Measurements from ENCODE around the gene COPA. TPM values are rescaled to one million over a fixed set of nuclear protein-coding genes. Genes with fewer than 3 reads are reported as not detected.

Gene COPA
- total and polyA plus RNA-seq, 2 donors from 2014 or later: 50.1 to 160 TPM

- FAIRE-seq (no peak), DNase-seq (no peak)
- no peak overlapping the region for H3K27ac ChIP-seq (ENCODE audit: low read depth in 2 of 2, low read length in 2 of 2)
- H3K9ac ChIP-seq (ENCODE audit: low read length in 3 of 3): no peak overlapping the region
- intact Hi-C loops (cut with DNase I): no loop called here
- no peaks in the 10 kb centered on the region for H3K9me3 ChIP-seq (ENCODE audit: control insufficient read depth in 2 of 3, insufficient read depth in 1 of 3, low read length in 3 of 3)
- H3K36me3 ChIP-seq (ENCODE audit: control insufficient read depth in 2 of 3, insufficient read depth in 3 of 3, low read length in 3 of 3): peaks cover 5 to 24% (median 20%) of the 10 kb centered on the region in 3 donors
- H3K27me3 ChIP-seq (ENCODE audit: control insufficient read depth, insufficient read depth, low read length): no peaks in the 10 kb centered on the region
- no peak for TF ChIP-seq CTCF (IDR thresholded peaks at IDR 0.05; ENCODE audit: borderline replicate concordance, extremely low read depth, insufficient read depth)
- no peak overlapping the region for H3K4me3 ChIP-seq (ENCODE audit: low read length in 3 of 3)
- H3K4me1 ChIP-seq (ENCODE audit: control insufficient read depth in 2 of 3, insufficient read depth in 2 of 3, low read depth in 1 of 3, low read length in 3 of 3): peaks cover 0 to 7% (median 2%) of the 10 kb centered on the region in 3 donors
Observed at GRCh38 chr1:160340146-160340545, 2.9 kb downstream of the COPA start.

GRCh38 chr1:160338580-160338979 is 4.5 kb downstream of the COPA start:
- Histone ChIP-seq H3K36me3 (ENCODE audit: control insufficient read depth in 2 of 3, insufficient read depth in 3 of 3, low read length in 3 of 3) (peaks cover 10 to 35% (median 24%) of the 10 kb centered on the region in 3 donors), H3K27me3 (ENCODE audit: control insufficient read depth, insufficient read depth, low read length) (no peaks in the 10 kb centered on the region), H3K4me3 (ENCODE audit: low read length in 3 of 3) (no peak overlapping the region), H3K9me3 (ENCODE audit: control insufficient read depth in 2 of 3, insufficient read depth in 1 of 3, low read length in 3 of 3) (no peaks in the 10 kb centered on the region), H3K9ac (ENCODE audit: low read length in 3 of 3) (no peak overlapping the region), H3K4me1 (ENCODE audit: control insufficient read depth in 2 of 3, insufficient read depth in 2 of 3, low read depth in 1 of 3, low read length in 3 of 3) (peaks cover 0 to 2% (median 0%) of the 10 kb centered on the region in 3 donors), H3K27ac (ENCODE audit: low read depth in 2 of 2, low read length in 2 of 2) (no peak overlapping the region)
- intact Hi-C loops (cut with DNase I): no loop called here
- DNase-seq (no peak), FAIRE-seq (no peak)
- TF ChIP-seq CTCF (IDR thresholded peaks at IDR 0.05; ENCODE audit: borderline replicate concordance, extremely low read depth, insufficient read depth): no peak

- H3K9me3 ChIP-seq (ENCODE audit: control insufficient read depth in 2 of 3, insufficient read depth in 1 of 3, low read length in 3 of 3): no peaks in the 10 kb centered on the region
- H3K9ac ChIP-seq (ENCODE audit: low read length in 3 of 3): no peak overlapping the region
- peaks cover 14 to 62% (median 34%) of the 10 kb centered on the region in 3 donors for H3K36me3 ChIP-seq (ENCODE audit: control insufficient read depth in 2 of 3, insufficient read depth in 3 of 3, low read length in 3 of 3)
- TF ChIP-seq CTCF (IDR thresholded peaks at IDR 0.05; ENCODE audit: borderline replicate concordance, extremely low read depth, insufficient read depth): no peak
- H3K27ac ChIP-seq (ENCODE audit: low read depth in 2 of 2, low read length in 2 of 2): no peak overlapping the region
- no peak for FAIRE-seq
- no peak for DNase-seq
- H3K4me3 ChIP-seq (ENCODE audit: low read length in 3 of 3): no peak overlapping the region
- intact Hi-C loops (cut with DNase I): no loop called here
- no peaks in the 10 kb centered on the region for H3K27me3 ChIP-seq (ENCODE audit: control insufficient read depth, insufficient read depth, low read length)
- no peaks in the 10 kb centered on the region for H3K4me1 ChIP-seq (ENCODE audit: control insufficient read depth in 2 of 3, insufficient read depth in 2 of 3, low read depth in 1 of 3, low read length in 3 of 3)
Observed at GRCh38 chr1:160332516-160332915, 10.5 kb downstream of the COPA start.

GRCh38 chr1:160330119-160330518 is 12.9 kb downstream of the COPA start:
- FAIRE-seq (no peak), DNase-seq (no peak)
- no peak for TF ChIP-seq CTCF (IDR thresholded peaks at IDR 0.05; ENCODE audit: borderline replicate concordance, extremely low read depth, insufficient read depth)
- no peak overlapping the region for H3K9ac ChIP-seq (ENCODE audit: low read length in 3 of 3)
- no peak overlapping the region for H3K27ac ChIP-seq (ENCODE audit: low read depth in 2 of 2, low read length in 2 of 2)
- intact Hi-C loops (cut with DNase I): no loop called here
- H3K9me3 ChIP-seq (ENCODE audit: control insufficient read depth in 2 of 3, insufficient read depth in 1 of 3, low read length in 3 of 3): no peaks in the 10 kb centered on the region
- H3K36me3 ChIP-seq (ENCODE audit: control insufficient read depth in 2 of 3, insufficient read depth in 3 of 3, low read length in 3 of 3): peaks cover 14 to 73% (median 39%) of the 10 kb centered on the region in 3 donors
- no peak overlapping the region for H3K4me3 ChIP-seq (ENCODE audit: low read length in 3 of 3)
- no peaks in the 10 kb centered on the region for H3K27me3 ChIP-seq (ENCODE audit: control insufficient read depth, insufficient read depth, low read length)
- H3K4me1 ChIP-seq (ENCODE audit: control insufficient read depth in 2 of 3, insufficient read depth in 2 of 3, low read depth in 1 of 3, low read length in 3 of 3): no peaks in the 10 kb centered on the region
